Measurements from ENCODE around the gene LGR6.

DNA sequence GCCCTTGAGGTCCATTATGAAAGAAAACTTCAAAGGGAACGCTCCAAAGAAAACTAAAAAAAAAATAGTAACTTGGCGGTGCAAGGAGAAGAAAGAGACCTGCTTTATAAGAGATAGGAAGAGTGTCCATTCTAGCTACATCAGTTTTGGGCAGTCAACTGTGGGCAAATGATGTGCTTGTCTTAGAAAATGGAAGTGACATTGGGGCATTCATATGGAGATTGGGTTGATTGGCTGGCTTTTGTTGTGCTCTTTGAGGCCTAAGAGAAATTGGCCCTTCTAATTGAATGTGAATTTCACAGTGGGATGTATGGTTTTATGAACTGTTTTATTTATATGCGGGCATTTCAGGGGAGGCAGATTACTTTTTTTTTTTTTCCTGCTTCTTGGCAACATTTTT is 168.1 kb downstream of the LGR6 start:
- TF ChIP-seq CTCF (IDR thresholded peaks at IDR 0.05; ENCODE audit: low read depth, low read length) (no peak), EZH2phosphoT487 (IDR thresholded peaks at IDR 0.05; ENCODE audit: low read depth) (no peak)
